Muscle layer of colon (tissue), 2 donors: Measurements from ENCODE around the gene ATP2C2.

Source experiments
- H3K27ac ChIP-seq: one replicate; pipeline ENCODE4 v1.7.0; 2013; ENCODE audit warnings: low read depth, mild to moderate bottlenecking, low read length, moderate library complexity
- H3K27me3 ChIP-seq, 2 donors: one replicate each; pipeline ENCODE4 v1.7.0; 2013; ENCODE audit warnings: low read length in 2 of 2, mild to moderate bottlenecking in 2 of 2; ENCODE audit not compliant: insufficient read depth in 2 of 2, control insufficient read depth in 1 of 2
- H3K36me3 ChIP-seq: one replicate; pipeline ENCODE4 v1.7.0; 2013; ENCODE audit warnings: mild to moderate bottlenecking, low read length; ENCODE audit not compliant: insufficient read depth
- H3K4me1 ChIP-seq: one replicate; pipeline ENCODE4 v1.7.0; 2013; ENCODE audit warnings: mild to moderate bottlenecking, low read length; ENCODE audit not compliant: insufficient read depth
- H3K4me3 ChIP-seq, 2 donors: one replicate each; pipeline ENCODE4 v1.7.0; 2013; ENCODE audit warnings: low read length in 2 of 2, low read depth in 1 of 2, mild to moderate bottlenecking in 1 of 2, moderate library complexity in 1 of 2
- H3K9ac ChIP-seq: one replicate; pipeline ENCODE4 v1.7.0; 2013; ENCODE audit warnings: low read length
- H3K9me3 ChIP-seq: one replicate; pipeline ENCODE4 v1.7.0; 2013; ENCODE audit warnings: mild to moderate bottlenecking, low read length
- donor health status: abdominal sarcoma.
- donor health status: Adenocarcinoma of cecum.

The ATP2C2 gene

DNA sequence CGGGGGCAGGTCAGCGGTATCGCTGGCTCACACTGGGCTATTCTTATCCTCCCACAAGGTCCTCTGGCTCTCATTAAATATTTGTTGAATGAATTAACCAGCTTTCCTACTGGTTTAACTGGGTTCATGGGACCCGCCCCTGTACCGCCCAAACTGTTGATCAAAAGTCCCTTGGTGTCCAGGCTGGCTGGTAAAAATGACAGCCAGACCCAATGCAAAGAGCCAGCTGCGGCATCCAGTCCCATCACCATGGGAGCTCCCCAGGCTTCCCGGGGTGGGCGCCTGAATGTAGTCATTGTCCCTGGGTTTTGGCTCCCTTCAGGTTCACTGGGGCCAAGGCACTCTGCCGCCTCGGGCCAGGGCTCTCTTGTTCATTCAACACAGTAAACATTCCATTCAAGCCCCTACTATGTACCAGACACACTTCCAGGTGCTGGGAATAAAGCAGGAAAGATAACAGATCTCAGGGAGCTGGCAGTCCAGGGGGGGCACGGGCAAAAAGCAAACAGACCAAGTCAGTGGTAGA, 11.7 kb upstream of the ATP2C2 start:
- H3K4me3 ChIP-seq, result no peak overlapping the region
- H3K27ac ChIP-seq, result no peak overlapping the region
- H3K4me1 ChIP-seq, result peaks cover 5% of the 10 kb centered on the region

GRCh38 chr16:84357191-84357651, 11.1 kb upstream of the ATP2C2 start:
- Histone ChIP-seq H3K9ac (no peak overlapping the region), H3K9me3 (no peaks in the 10 kb centered on the region), H3K4me1 (peaks cover 5% of the 10 kb centered on the region), H3K4me3 (no peak overlapping the region), H3K27ac (no peak overlapping the region), H3K36me3 (no peaks in the 10 kb centered on the region), H3K27me3 (no peaks in the 10 kb centered on the region)

More for the DNA sequence above, 11.7 kb upstream of the ATP2C2 start:
- no peaks in the 10 kb centered on the region for H3K27me3 ChIP-seq
- H3K9me3 ChIP-seq, result no peaks in the 10 kb centered on the region
- no peaks in the 10 kb centered on the region for H3K36me3 ChIP-seq
- H3K9ac ChIP-seq, result no peak overlapping the region

DNA sequence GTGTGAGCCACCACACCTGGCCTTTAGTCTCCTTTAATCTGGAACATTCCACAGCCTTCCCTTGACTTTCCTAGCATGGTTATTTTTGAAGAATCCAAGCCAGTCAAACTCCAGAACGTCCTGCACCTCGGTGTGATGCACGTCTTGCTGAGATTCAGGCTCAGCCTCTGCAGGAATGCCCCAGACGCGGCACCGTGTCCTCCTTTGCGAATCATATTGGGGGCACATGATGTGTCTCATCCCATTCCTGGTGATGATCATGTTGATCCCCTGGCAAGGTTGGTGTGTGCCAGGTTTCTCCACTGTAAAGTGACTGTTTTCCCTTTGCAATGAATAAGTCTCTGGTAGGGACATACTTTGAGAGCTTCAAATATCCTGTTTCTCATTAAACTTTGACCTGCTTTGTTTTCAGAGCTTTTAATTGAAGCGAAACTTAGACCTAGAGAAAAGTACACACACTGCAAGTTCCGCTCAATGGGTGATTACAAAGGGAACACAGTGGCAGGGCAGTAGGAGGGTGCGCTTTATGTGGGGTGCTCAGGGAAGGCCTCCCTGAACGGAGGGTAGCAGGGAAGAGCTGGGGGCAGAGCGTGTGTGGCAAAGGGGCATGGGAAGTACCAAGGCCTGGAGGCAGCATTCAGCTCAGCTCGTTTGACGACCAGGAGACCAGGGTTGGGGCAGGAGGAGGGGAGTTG, 9.6 kb upstream of the ATP2C2 start:
- Histone ChIP-seq H3K9me3 (no peaks in the 10 kb centered on the region), H3K4me3 (no peak overlapping the region), H3K36me3 (no peaks in the 10 kb centered on the region), H3K27me3 (no peaks in the 10 kb centered on the region), H3K27ac (no peak overlapping the region), H3K4me1 (peaks cover 5% of the 10 kb centered on the region), H3K9ac (no peak overlapping the region)

GRCh38 chr16:84359326-84359725, 9.0 kb upstream of the ATP2C2 start:
- Histone ChIP-seq H3K36me3 (no peaks in the 10 kb centered on the region), H3K27ac (no peak overlapping the region), H3K9ac (no peak overlapping the region), H3K4me3 (no peak overlapping the region), H3K4me1 (peaks cover 5% of the 10 kb centered on the region), H3K9me3 (no peaks in the 10 kb centered on the region), H3K27me3 (no peaks in the 10 kb centered on the region)

DNA sequence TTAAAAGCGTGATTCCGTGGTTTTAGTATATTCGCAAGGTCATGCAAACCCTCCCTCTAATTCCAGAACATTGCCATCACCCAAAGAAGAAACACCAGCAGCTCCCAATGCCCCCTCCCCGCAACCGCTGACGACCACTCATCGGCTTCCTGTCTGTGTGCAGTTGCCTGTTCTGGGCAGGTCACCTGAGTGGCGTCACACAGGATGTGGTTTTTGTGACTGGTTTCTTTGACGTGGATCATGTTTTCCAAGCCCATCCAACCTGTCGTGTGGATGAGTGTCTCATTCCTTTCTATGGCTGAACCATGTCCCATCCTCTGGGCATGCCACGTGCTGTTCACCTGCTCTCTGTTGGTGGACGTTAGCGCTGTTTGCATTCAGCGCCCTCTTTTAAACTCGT, 8.2 kb upstream of the ATP2C2 start:
- H3K9ac ChIP-seq, result no peak overlapping the region
- H3K36me3 ChIP-seq, result no peaks in the 10 kb centered on the region
- H3K4me1 ChIP-seq, result peaks cover 5% of the 10 kb centered on the region
- no peak overlapping the region for H3K4me3 ChIP-seq
- no peaks in the 10 kb centered on the region for H3K9me3 ChIP-seq
- H3K27me3 ChIP-seq, result no peaks in the 10 kb centered on the region
- H3K27ac ChIP-seq, result no peak overlapping the region

GRCh38 chr16:84360748-84361147, 7.6 kb upstream of the ATP2C2 start:
- Histone ChIP-seq H3K4me3 (no peak overlapping the region), H3K27me3 (no peaks in the 10 kb centered on the region), H3K27ac (no peak overlapping the region), H3K9ac (no peak overlapping the region), H3K4me1 (peaks cover 5% of the 10 kb centered on the region), H3K9me3 (no peaks in the 10 kb centered on the region), H3K36me3 (no peaks in the 10 kb centered on the region)

DNA sequence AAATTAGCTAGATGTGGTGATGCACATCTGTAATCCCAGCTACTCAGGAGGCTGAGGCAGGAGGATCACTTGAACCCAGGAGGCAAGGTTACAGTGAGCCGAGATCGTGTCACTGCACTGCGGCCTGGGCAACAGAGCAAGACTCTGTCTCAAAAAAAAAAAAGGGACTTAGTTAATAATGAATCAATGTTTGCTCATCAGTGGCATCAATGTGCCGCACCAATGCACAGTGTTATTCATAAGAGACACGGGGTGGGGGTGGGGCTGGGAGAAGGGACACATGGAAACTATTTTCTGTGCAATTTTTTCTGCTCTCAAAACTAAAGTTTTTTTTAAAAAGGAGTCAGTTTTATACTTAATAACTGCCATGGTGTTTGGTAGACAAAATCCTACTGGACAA, 6.8 kb upstream of the ATP2C2 start:
- Histone ChIP-seq H3K9me3 (no peaks in the 10 kb centered on the region), H3K27me3 (peaks cover 0 to 4% of the 10 kb centered on the region in 2 donors), H3K4me3 (no peak overlapping the region), H3K36me3 (no peaks in the 10 kb centered on the region), H3K9ac (no peak overlapping the region), H3K4me1 (peaks cover 4% of the 10 kb centered on the region), H3K27ac (no peak overlapping the region)

- H3K27me3 ChIP-seq, result peaks cover 0 to 14% of the 10 kb centered on the region in 2 donors
- H3K36me3 ChIP-seq, result no peaks in the 10 kb centered on the region
- no peak overlapping the region for H3K9ac ChIP-seq
- no peaks in the 10 kb centered on the region for H3K9me3 ChIP-seq
- no peak overlapping the region for H3K4me3 ChIP-seq
- no peak overlapping the region for H3K27ac ChIP-seq
- H3K4me1 ChIP-seq, result no peaks in the 10 kb centered on the region
Measured at GRCh38 chr16:84362471-84362941, 5.8 kb upstream of the ATP2C2 start.

DNA sequence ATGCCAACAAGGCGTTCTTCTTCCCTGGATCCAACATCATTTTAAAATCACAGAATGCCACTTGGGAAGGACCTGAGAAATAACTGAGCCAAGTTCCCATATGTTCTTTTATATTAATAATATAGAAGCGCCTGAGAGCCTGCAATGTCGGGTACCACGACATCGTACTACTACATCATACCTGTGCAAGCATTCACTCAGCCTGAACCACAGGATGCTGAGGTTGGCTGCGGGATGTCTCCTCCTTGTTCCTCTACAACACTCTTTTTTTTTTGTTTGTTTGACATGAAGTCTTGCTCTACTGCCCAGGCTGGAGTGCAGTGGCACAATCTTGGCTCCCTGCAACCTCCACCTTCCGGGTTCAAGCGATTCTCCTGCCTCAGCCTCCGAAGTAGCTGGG, 2.1 kb upstream of the ATP2C2 start:
- Histone ChIP-seq H3K9ac (no peak overlapping the region), H3K36me3 (no peaks in the 10 kb centered on the region), H3K27me3 (peaks cover 20 to 32% of the 10 kb centered on the region in 2 donors), H3K9me3 (no peaks in the 10 kb centered on the region), H3K27ac (no peak overlapping the region), H3K4me3 (no peak overlapping the region), H3K4me1 (no peaks in the 10 kb centered on the region)

- no peak overlapping the region for H3K4me3 ChIP-seq
- no peaks in the 10 kb centered on the region for H3K4me1 ChIP-seq
- no peak overlapping the region for H3K27ac ChIP-seq
- no peak overlapping the region for H3K9ac ChIP-seq
- H3K9me3 ChIP-seq, result no peaks in the 10 kb centered on the region
- no peaks in the 10 kb centered on the region for H3K36me3 ChIP-seq
- peaks cover 20 to 32% of the 10 kb centered on the region in 2 donors for H3K27me3 ChIP-seq
Measured at GRCh38 chr16:84367297-84367680, 1.0 kb upstream of the ATP2C2 start.

- Histone ChIP-seq H3K4me1 (no peaks in the 10 kb centered on the region), H3K27me3 (peaks cover 20 to 32% of the 10 kb centered on the region in 2 donors), H3K9ac (no peak overlapping the region), H3K9me3 (no peaks in the 10 kb centered on the region), H3K27ac (no peak overlapping the region), H3K36me3 (no peaks in the 10 kb centered on the region), H3K4me3 (no peak overlapping the region)
Measured at GRCh38 chr16:84367750-84368307, 509 bp upstream of the ATP2C2 start.
